ENCODE measurements around the gene EPHA8.

EPHA8 gene

DNA sequence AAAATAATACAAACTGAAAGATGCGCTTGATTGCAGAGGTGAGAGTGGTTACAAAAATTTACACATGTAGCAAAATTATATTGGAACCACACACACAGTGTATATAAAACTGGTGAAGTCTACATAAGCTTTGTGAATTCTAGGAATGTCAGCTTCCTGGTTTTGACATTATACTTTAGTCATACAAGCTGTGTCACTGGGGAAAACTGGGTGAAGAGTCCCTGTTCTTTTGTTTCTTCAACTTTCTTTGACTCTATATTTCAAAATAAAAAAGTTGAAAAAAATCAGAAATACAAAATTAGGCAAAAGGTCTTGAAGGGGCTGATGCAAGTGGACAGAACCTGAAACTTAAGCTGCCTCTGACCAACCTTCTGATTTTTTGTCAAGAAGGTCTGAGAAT, 83.1 kb downstream of the EPHA8 start:
- DNase-seq (ENCODE audit: low read depth), result no peak

- DNase-seq (ENCODE audit: low read depth), result no peak
These were observed 86.9 kb downstream of the EPHA8 start for GRCh38 chr1:22650089-22650693.

GRCh38 chr1:22651941-22652856, 88.9 kb downstream of the EPHA8 start:
- DNase-seq (ENCODE audit: low read depth), result no peak

GRCh38 chr1:22652881-22653316, 89.6 kb downstream of the EPHA8 start, which contains the start of gene C1QB:
Gene C1QB, plus strand, starts transcription at chr1:22653236. Its CDS starts 6,227 bp downstream, at chr1:22659463.
- no peak for DNase-seq (ENCODE audit: low read depth)

All from GM04503 (cell line).